ENCODE data around the gene PHACTR1.

DNA sequence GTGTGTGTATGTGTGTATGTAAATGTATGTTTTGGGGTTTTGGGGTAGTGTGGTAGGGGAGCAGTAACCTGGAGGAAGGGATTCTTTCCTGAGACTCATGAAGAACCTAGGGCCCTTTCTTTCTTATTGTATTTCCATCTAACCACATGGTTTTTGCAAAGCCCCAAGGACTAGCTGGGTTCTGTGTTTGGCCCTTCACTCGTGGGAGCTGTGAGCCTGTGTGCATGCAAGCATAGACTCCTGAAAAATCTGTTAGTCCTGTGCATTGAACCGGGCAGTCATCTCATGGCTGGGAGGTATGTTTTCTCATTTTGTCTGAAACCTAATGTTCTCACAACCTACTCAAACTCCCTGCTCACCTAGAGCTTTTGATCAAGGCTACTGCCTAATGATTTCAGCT, 219.1 kb downstream of the PHACTR1 start:
- TF ChIP-seq, protein P1, sequence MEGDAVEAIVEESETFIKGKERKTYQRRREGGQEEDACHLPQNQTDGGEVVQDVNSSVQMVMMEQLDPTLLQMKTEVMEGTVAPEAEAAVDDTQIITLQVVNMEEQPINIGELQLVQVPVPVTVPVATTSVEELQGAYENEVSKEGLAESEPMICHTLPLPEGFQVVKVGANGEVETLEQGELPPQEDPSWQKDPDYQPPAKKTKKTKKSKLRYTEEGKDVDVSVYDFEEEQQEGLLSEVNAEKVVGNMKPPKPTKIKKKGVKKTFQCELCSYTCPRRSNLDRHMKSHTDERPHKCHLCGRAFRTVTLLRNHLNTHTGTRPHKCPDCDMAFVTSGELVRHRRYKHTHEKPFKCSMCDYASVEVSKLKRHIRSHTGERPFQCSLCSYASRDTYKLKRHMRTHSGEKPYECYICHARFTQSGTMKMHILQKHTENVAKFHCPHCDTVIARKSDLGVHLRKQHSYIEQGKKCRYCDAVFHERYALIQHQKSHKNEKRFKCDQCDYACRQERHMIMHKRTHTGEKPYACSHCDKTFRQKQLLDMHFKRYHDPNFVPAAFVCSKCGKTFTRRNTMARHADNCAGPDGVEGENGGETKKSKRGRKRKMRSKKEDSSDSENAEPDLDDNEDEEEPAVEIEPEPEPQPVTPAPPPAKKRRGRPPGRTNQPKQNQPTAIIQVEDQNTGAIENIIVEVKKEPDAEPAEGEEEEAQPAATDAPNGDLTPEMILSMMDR (conservative IDR thresholded peaks at IDR 0.05; ENCODE audit: low read depth, low read length): no peak
- no peak for TF ChIP-seq EZH2 (IDR thresholded peaks at IDR 0.05; ENCODE audit: low read length, unreplicated experiment)

Data from PC-3 (cell line).